Peyer's patch (tissue), 4 donors: ENCODE data around the gene GLUL.

ENCODE experiments used
- CTCF ChIP-seq, 6 experiments: fragments of 450-650 bp in 4 of 6; fragments of 200-600 bp in 2 of 6; sonication (generic) in 1 of 6; IDR thresholded peaks; one replicate each; pipeline ENCODE4 v1.5.1; 2017 to 2019; ENCODE audit warnings: antibody characterized with exemption in 6 of 6, mild to moderate bottlenecking in 3 of 6, moderate library complexity in 1 of 6
- POLR2A ChIP-seq, 2 donors: fragments of 450-650 bp; IDR thresholded peaks; one replicate each; pipeline ENCODE4 v1.5.1; 2017; ENCODE audit warnings: antibody characterized with exemption in 2 of 2, mild to moderate bottlenecking in 2 of 2, moderate library complexity in 2 of 2

GRCh38 chr1:182374101-182374834 lies 17.3 kb downstream of the GLUL start:
- TF ChIP-seq CTCF (IDR thresholded peaks at IDR 0.05), result no peak
- no peak for TF ChIP-seq POLR2A (IDR thresholded peaks at IDR 0.05)
